HepG2 (cell line): ENCODE data around the gene PROX2.

Experiments
- CEBPB ChIP-seq: IDR thresholded peaks from 2 replicates; pipeline ENCODE4 v1.6.1; 2011; ENCODE audit warnings: low read depth, low read length, improper control_type of control experiment, borderline replicate concordance
- EP300 ChIP-seq, 3 experiments: sonication (generic) in 1 of 3; formaldehyde crosslinking in 1 of 3; IDR thresholded peaks; 2 replicates each; pipeline versions ENCODE4 v1.5.1 to v1.6.1; 2011 to 2020; ENCODE audit warnings: low read depth in 2 of 3, low read length in 2 of 3, borderline replicate concordance in 1 of 3, improper control_type of control experiment in 1 of 3, mild to moderate bottlenecking in 1 of 3, missing genetic modification reagents in 1 of 3, moderate library complexity in 1 of 3
- MED8 ChIP-seq: sonication (generic); formaldehyde crosslinking; IDR thresholded peaks from 2 replicates; pipeline ENCODE4 v1.8.1; 2023; ENCODE audit warnings: mild to moderate bottlenecking, missing genetic modification reagents; ENCODE audit not compliant: insufficient replicate concordance
- MTA3 ChIP-seq: sonication (generic); formaldehyde crosslinking; IDR thresholded peaks from 2 replicates; pipeline ENCODE4 v1.4.0; 2020; ENCODE audit warnings: missing genetic modification reagents
- NFYB ChIP-seq: sonication (generic); formaldehyde crosslinking; IDR thresholded peaks from 2 replicates; pipeline ENCODE4 v1.4.0; 2020; ENCODE audit warnings: missing genetic modification reagents
- ZNF556 ChIP-seq: sonication (generic); formaldehyde crosslinking; IDR thresholded peaks from 2 replicates; pipeline ENCODE4 v1.4.0; 2020; ENCODE audit warnings: mild to moderate bottlenecking, missing genetic modification reagents, borderline replicate concordance
- ZSCAN9 ChIP-seq: IDR thresholded peaks from 2 replicates; pipeline ENCODE4 v1.6.1; 2016; ENCODE audit warnings: borderline replicate concordance

- TF ChIP-seq ZNF556 (CRISPR knock-in tag) (no peak), ZSCAN9 (no peak), MTA3 (CRISPR knock-in tag) (no peak), EP300 (IDR thresholded peaks at IDR 0.05; ENCODE audit: low read depth in 2 of 2, low read length in 2 of 2) (no peak), EP300 (CRISPR knock-in tag; IDR thresholded peaks at IDR 0.05; ENCODE audit: borderline replicate concordance) (no peak), CEBPB (no peak), MED8 (no peak), NFYB (no peak)
These were observed 34.4 kb downstream of the PROX2 start for GRCh38 chr14:74841230-74842207.
